Neural cell (in vitro differentiated cells): ENCODE results near the gene ERBB3. TPM values are rescaled to one million over a fixed set of nuclear protein-coding genes. Genes with fewer than 3 reads are reported as not detected.

ENCODE experiments used
- H2AFZ ChIP-seq: fragments of 200-600, 300-800 bp; sonication (generic), shearing (Covaris generic); 2 replicates; pipeline ENCODE4 v1.6.0; 2014; ENCODE audit warnings: low read depth, mild to moderate bottlenecking, antibody characterized with exemption, low read length, moderate library complexity
- H3F3A ChIP-seq: fragments of 200-600 bp; shearing (Covaris generic); 2 replicates; pipeline ENCODE4 v1.6.1; 2016; ENCODE audit warnings: mild to moderate bottlenecking, moderate library complexity, mixed read lengths, antibody characterized with exemption, low read length; ENCODE audit not compliant: insufficient read depth, poor library complexity, severe bottlenecking
- H3K27ac ChIP-seq: fragments of 200-600, 300-800 bp; sonication (generic), shearing (Covaris generic); 2 replicates; pipeline ENCODE4 v1.5.1; 2014; ENCODE audit warnings: mild to moderate bottlenecking, low read length, moderate library complexity
- H3K27me3 ChIP-seq: fragments of 300-800, 200-600 bp; sonication (generic), shearing (Covaris generic); 2 replicates; pipeline ENCODE4 v1.6.0; 2014; ENCODE audit warnings: mild to moderate bottlenecking, low read depth, low read length, moderate library complexity; ENCODE audit not compliant: insufficient read depth
- H3K36me3 ChIP-seq: fragments of 300-800, 200-600 bp; sonication (generic), shearing (Covaris generic); 2 replicates; pipeline ENCODE4 v1.5.1; 2014; ENCODE audit warnings: mild to moderate bottlenecking, antibody characterized with exemption, low read length, moderate library complexity; ENCODE audit not compliant: insufficient read depth
- H3K4me2 ChIP-seq: fragments of 300-800, 200-600 bp; sonication (generic), shearing (Covaris generic); 2 replicates; pipeline ENCODE4 v1.6.0; 2014; ENCODE audit warnings: mild to moderate bottlenecking, low read length
- H3K4me3 ChIP-seq: fragments of 300-800, 200-600 bp; sonication (generic), shearing (Covaris generic); 2 replicates; pipeline ENCODE4 v1.5.1; 2014; ENCODE audit warnings: mild to moderate bottlenecking, low read length, moderate library complexity
- H3K79me2 ChIP-seq: fragments of 200-600 bp; shearing (Covaris generic); replicated peaks from 2 replicates; pipeline ENCODE4 v1.6.0; 2014; ENCODE audit warnings: mild to moderate bottlenecking, low read length, moderate library complexity; ENCODE audit not compliant: insufficient read depth
- H3K9ac ChIP-seq: fragments of 300-800, 200-600 bp; sonication (generic), shearing (Covaris generic); 2 replicates; pipeline ENCODE4 v1.6.1; 2016; ENCODE audit warnings: mild to moderate bottlenecking, low read length, mixed read lengths
- H3K9me2 ChIP-seq: fragments of 200-600 bp; shearing (Covaris generic); 2 replicates; pipeline ENCODE4 v1.6.1; 2016; ENCODE audit warnings: mild to moderate bottlenecking, low read length, mixed read lengths; ENCODE audit not compliant: insufficient read depth
- H3K9me3 ChIP-seq: fragments of 200-600, 300-800 bp; sonication (generic), shearing (Covaris generic); 2 replicates; pipeline ENCODE4 v1.6.1; 2016; ENCODE audit warnings: mild to moderate bottlenecking, mixed run types, low read length, moderate library complexity, mixed read lengths
- H4K20me1 ChIP-seq: fragments of 200-600 bp; shearing (Covaris generic); 2 replicates; pipeline ENCODE4 v1.6.1; 2016; ENCODE audit warnings: mild to moderate bottlenecking, mixed run types; ENCODE audit not compliant: insufficient read depth
- CTCF ChIP-seq: fragments of 450-650 bp; IDR thresholded peaks from 2 replicates; pipeline ENCODE4 v1.5.1; 2014; ENCODE audit warnings: antibody characterized with exemption, mild to moderate bottlenecking, moderate library complexity; ENCODE audit not compliant: poor library complexity, severe bottlenecking
- EP300 ChIP-seq: fragments of 450-650 bp; conservative IDR thresholded peaks from 2 replicates; pipeline ENCODE4 v1.6.1; 2014; ENCODE audit warnings: antibody characterized with exemption, mild to moderate bottlenecking, moderate library complexity; ENCODE audit not compliant: poor library complexity, severe bottlenecking
- EZH2 ChIP-seq: fragments of 200-600, 300-800 bp; shearing (Covaris generic), sonication (generic); IDR thresholded peaks from 2 replicates; pipeline ENCODE4 v1.6.1; 2014; ENCODE audit warnings: antibody characterized with exemption, low read length, borderline replicate concordance, mild to moderate bottlenecking; ENCODE audit not compliant: insufficient read depth, poor library complexity, severe bottlenecking
- MXI1 ChIP-seq: fragments of 450-650 bp; conservative IDR thresholded peaks from 2 replicates; pipeline ENCODE4 v1.6.1; 2014; ENCODE audit warnings: antibody characterized with exemption, mild to moderate bottlenecking; ENCODE audit not compliant: poor library complexity, severe bottlenecking
- POLR2AphosphoS5 ChIP-seq: IDR thresholded peaks from 2 replicates; pipeline ENCODE4 v1.6.1; 2012
- RAD21 ChIP-seq: fragments of 450-650 bp; conservative IDR thresholded peaks from 2 replicates; pipeline ENCODE4 v1.6.1; 2014; ENCODE audit warnings: antibody characterized with exemption, mild to moderate bottlenecking, moderate library complexity
- REST ChIP-seq: IDR thresholded peaks from 2 replicates; pipeline ENCODE4 v1.6.1; 2012; ENCODE audit warnings: borderline replicate concordance
- SMC3 ChIP-seq: fragments of 450-650 bp; conservative IDR thresholded peaks from 2 replicates; pipeline ENCODE4 v1.6.1; 2014; ENCODE audit warnings: antibody characterized with exemption, mild to moderate bottlenecking, moderate library complexity; ENCODE audit not compliant: poor library complexity
- TAF1 ChIP-seq: IDR thresholded peaks from 2 replicates; pipeline ENCODE4 v1.6.1; 2012; ENCODE audit warnings: low read depth
- polyA plus RNA-seq: library from polyadenylated mRNA; depleted of rRNA; stranded (reverse); fragments of >200 nt; gene quantifications from 2 replicates; pipeline ENCODE4 v1.2.3, GENCODE V29; 2014

Gene ERBB3
- polyA plus RNA-seq, 1 donor from 2014 or later, result 0.58 TPM

- peak overlapping the region; percentile 54 for H2AFZ ChIP-seq
- no peaks in the 10 kb centered on the region for H3K36me3 ChIP-seq
- peak overlapping the region; percentile 66 for H3K9ac ChIP-seq
Measured at GRCh38 chr12:56040963-56041551, 38.9 kb upstream of the ERBB3 start.

DNA sequence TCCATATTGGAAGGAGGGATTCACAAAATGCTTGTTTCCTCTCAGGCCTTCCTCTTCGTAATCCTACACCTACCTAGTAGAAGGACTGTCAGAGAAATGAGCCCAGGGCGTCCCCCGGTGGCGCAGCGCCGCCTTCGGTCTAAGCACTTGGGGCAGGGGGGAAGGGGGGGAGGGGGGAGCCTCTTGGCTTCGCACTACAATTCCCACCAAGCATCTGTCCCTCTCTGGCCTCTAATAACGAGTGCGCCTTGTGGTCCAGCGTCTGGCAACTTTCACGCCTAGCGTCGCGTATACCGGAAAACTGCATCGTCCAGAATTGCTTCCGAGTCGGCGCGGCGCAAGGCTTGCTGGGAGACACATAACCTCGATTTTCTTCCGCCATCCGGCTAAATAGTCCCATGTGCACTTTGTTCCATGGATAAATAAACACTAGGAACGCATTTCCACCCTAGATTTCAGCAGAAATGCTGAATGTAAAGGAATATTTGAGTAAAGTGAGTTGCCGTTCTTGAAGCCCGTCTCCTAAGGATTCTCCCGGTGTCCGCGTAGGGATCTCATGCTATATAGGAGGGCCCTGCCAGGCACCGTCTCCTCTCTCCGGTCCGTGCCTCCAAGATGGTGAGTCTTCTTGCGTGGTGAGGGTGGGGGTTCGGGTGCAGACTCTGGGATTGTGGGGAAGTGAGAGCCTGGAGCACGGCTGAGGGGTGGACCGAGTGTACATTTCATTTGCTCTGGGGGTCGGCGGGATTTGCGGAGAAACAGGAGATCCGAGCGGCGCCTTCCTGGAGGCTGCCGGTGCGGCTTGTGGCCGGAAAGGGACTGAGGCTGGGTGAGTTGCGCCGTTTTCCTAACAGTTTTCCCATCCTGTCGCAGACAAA is 38.2 kb upstream of the ERBB3 start, which contains the start of gene RPS26:
Gene RPS26 (plus strand): TSS at position 367 of the 878 bp plus-strand sequence. CDS start 249 bp downstream, at position 616.
- Histone ChIP-seq H3K79me2 (peaks cover 21% of the 10 kb centered on the region), H3K36me3 (no peaks in the 10 kb centered on the region), H2AFZ (peak within 1 kb of the TSS; percentile 69)

More at GRCh38 chr12:56040963-56041551, 38.9 kb upstream of the ERBB3 start:
- peak overlapping the region; percentile 77 for H3K4me3 ChIP-seq
- peaks cover 21% of the 10 kb centered on the region for H3K79me2 ChIP-seq
- H3K9me3 ChIP-seq, result no peaks in the 10 kb centered on the region
- TF ChIP-seq POLR2AphosphoS5, result no peak
- TF ChIP-seq EZH2, result no peak
- TF ChIP-seq CTCF, result peak; percentile 62
- no peak for TF ChIP-seq TAF1
- H3K27ac ChIP-seq, result peak overlapping the region; percentile 98
- H3K27me3 ChIP-seq, result no peaks in the 10 kb centered on the region
- H3K4me2 ChIP-seq, result peak overlapping the region; percentile 63
- no peaks in the 10 kb centered on the region for H3K9me2 ChIP-seq
- no peaks in the 10 kb centered on the region for H3F3A ChIP-seq
- no peaks in the 10 kb centered on the region for H4K20me1 ChIP-seq

More for the DNA sequence above, 38.2 kb upstream of the ERBB3 start, which contains the start of gene RPS26:
- peak within 1 kb of the TSS; percentile 77 for H3K4me3 ChIP-seq
- no peaks in the 10 kb centered on the region for H3K27me3 ChIP-seq
- H4K20me1 ChIP-seq, result no peaks in the 10 kb centered on the region
- H3F3A ChIP-seq, result no peaks in the 10 kb centered on the region
- H3K9ac ChIP-seq, result peak within 1 kb of the TSS; percentile 94
- peak within 1 kb of the TSS; percentile 98 for H3K27ac ChIP-seq
- no peaks in the 10 kb centered on the region for H3K9me3 ChIP-seq
- peak within 1 kb of the TSS; percentile 79 for H3K4me2 ChIP-seq
- peak; percentile 100 for TF ChIP-seq POLR2AphosphoS5
- TF ChIP-seq REST, result peak; percentile 84
- no peak for TF ChIP-seq EZH2
- peak; percentile 88 for TF ChIP-seq TAF1
- TF ChIP-seq EP300, result peak; percentile 79
- TF ChIP-seq CTCF, result peak; percentile 6
- TF ChIP-seq RAD21, result peak; percentile 70
- peak; percentile 84 for TF ChIP-seq MXI1
- peak; percentile 66 for TF ChIP-seq SMC3
- H3K9me2 ChIP-seq, result no peaks in the 10 kb centered on the region
